Inflammatory macrophage (primary cell): ENCODE measurements around the gene SH3BP4.
"Not testable (repeated sequence)": the region's sequence is repeated elsewhere in the genome, so short reads cannot be mapped to it uniquely, and the experiment has no call there.

Source experiments
- DNase-seq, 2 donors: peaks; one replicate each; pipeline ENCODE4 v3.0.0-alpha.2; 2020 to 2022

Gene SH3BP4

DNA sequence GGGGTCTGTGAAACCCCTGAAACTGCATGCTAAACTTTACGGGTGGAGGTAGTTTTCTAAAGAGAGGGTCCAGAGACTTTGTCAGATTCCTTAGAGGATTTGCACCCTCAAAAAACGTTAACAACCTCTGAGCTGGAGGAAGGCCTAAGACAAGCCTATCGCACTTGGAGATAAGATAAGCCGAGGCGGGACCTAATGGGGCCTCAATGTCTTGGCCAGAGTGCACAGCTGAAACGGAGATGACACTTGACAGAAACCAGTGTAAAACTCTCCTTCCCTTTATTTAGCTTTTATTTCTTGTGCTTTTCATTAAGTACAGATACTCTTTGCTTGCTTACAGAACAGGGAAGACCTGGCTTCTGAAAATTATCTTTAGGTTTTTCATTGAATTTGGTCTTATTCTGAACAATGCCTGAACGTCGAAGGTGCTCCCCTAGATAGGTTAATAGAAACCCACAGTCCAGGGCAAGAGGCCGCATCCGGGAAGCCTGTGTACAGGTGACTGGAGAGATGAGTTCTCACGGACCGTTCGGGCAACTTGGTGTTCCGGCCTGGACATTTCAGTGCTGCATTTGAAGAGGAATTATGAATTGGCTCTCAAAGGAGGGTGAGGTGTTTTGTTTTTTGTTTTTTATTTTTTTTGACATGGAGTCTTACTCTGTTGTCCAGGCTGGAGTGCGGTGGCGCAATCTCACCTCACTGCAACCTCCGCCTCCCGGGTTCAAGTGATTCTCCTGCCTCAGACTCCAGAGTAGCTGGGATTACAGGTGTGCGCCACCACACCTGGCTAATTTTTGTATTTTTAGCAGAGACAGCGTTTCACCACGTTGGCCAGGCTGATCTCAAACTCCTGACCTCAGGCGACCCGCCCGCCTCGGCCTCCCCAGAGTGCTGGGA, 49.7 kb downstream of the SH3BP4 start:
- no peak for DNase-seq

DNA sequence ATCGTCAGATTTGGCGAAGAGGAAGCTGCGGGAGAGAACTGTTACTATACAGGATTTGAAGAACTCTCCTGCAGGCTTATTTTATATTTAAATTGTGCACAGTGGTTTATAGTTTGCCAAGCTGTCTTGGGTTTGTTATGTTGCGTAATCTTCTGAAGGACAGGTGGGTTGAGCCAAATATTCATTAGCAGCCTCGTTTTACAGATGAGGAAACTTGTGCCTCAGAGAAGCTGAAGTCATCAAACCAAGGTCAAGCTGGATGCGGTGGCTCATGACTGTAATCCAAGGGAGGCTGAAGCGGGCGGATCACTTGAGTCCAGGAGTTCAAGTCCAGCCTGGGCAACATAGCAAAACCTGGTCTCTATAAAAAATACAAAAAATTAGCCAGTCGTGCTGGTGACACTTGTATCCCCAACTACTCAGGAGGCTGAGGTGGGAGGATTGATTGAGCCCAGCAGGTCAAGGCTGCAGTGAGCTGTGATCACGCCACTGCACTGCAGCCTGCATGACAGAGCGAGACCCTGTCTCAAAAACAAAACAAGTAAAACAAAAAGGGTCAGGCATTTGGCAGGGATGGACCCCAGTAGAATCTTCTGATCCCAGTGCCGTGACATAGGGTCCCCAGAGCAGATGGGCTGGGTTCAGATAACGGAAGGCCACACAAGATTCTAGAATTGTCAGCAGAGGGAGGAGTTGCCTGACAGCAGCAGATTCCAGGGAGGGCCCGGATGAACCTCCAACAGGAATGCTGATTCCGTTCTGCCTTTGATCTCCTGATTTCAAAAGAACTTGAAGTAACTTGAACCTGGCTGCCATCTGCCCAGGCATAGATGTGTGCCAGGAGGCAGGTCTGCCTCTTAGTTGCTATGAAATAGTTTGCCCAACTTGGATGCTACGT, 50.6 kb downstream of the SH3BP4 start:
- peak; percentile 6 to 18 for DNase-seq

DNA sequence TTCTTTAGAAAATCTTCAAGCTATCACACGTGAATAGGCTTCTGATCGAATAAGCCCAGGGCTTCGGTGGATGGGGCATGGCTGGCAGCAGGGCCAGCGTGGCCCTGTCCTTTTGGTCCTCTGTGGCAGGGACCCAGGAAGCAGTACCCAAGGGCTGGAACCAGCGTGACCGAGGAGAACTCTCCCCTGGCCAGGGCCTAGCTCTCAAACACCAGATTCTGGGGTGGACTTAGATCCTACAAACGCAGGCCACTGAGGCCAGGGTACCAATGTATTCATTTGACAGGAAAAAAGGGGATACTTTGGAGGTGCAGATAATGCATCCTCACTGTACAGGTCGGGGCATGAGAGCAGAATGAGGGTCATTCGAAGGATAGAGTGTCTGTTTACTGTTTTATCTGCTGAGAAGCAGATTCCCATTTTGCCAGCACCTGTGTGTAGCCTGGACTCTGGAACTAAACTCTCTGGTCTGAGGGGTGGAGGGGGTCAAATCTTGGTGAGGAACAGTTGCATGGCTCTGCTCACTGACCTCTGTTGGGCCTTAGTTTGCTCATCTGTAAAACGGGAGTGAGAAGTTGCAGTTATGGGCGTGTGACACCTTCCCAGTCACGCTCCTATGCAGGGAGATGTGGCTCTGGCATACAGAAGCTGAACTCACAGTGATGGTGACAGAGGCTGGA, 51.4 kb downstream of the SH3BP4 start:
- DNase-seq, result no peak

DNA sequence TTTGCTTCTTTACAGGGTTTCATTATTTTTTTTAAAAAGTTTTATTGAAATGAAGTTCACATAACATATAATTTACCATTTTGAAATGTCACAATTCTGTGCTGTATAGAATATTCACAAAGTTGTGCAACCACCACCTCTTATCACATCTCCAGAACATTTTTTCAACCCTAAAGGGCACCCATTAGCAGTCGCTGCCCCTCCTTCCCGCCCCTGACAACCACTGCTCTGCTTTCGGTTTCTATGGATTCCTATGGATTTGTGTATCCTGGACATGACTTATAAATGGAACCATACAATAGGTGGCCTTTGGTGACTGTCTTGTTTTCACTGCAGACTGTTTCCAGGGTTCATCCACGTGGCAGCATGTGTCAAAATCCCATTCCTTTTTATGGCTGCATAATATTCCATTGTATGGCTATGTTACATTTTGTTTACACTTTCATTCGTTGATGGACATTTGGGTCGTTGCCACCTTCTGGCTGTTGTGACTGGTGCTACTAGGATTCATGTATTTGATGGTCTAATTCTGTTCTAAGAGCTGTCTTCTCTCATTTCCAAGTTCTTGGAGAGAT, 52.6 kb downstream of the SH3BP4 start:
- DNase-seq, result no peak

DNA sequence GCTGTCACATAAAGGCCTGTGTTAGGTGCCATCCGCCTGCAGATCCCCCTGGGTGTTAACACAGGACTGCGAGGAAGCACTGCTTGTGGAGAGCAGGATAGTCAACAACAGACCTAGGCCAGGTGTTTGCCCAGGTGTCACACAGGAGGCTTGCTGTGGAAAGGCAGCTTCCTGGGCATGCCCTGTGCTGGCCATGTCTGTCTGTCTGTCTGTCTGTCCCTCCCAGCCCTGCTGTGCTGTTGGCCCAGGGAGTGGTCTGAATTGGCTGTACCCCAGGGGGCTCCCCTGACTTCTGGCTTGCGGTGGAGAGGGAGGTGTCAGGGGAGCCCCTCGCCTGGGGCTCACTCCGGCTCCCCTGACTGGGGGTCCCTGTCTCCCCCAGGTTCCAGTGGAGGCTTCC, 53.2 kb downstream of the SH3BP4 start:
- DNase-seq, result no peak

DNA sequence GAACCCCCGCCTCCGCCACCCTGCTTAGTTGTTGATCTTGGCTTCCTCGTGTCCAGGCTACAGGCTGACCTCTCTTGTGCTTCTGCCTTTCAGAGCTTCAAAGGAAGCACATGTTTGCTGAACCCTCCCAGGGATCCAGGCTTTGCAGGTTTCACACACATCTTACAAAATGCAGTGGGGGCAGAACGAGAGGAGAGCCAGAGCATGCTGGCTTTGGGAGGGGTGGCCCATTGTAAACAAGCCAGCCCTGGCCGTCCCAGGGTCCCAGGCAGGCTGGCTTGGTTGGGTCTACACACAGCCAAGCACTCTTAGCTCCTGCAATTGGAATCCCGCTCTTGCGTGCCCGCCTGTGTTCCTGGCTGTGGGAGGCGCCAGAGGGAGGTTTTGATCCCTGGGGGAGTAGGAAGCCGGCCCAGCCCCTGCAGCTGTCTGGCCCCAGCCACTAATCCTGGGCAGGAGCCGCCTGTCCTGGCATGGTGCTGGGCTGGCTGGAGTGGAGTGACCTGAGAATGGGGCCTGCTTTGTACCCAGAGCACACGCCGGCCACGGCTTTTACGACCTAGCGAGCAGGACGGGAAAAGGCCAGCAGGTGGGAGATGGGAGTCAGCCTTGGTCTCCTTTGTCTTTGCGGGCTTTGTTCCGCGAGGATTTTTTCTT, 53.9 kb downstream of the SH3BP4 start:
- DNase-seq, result no peak

DNA sequence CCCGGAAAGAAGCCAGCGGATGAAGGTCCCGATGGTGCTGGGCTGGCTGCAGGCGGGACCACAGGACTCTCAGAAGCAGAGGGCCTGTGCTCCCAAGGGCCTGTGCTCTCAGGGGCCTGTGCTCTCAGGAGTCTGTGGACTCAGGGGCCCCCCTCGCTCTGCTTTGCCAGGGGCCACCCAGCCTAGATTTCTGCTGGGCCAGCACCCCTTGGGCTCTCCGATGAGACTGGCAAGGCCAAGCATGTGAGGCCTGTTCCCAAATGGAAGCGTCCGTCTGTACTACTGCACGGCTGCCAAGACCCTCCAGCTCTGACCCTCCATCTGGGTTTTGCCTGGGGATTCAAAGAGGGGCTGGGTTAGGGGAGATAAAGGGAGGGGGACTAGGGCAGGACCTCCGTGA, 54.6 kb downstream of the SH3BP4 start:
- DNase-seq, result no peak

DNA sequence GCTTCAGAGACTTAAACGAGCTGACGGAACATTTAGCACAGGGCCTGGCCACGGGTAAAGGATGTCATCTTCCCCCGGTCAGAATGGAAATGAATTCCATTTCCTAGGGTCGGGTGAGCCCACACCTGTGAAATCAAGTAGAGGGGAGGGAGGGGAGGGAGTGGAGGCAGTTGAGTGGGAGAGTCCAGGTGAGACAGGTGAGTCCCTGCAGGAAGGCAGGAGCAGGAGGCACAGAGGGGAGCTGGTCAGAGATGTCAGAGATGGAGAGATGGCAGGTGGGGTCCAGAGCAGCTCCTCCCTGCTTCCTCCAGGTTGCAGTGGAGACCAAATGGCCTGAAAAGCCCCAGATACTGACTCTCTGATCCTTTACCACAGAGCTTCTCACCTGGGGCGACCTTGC, 55.2 kb downstream of the SH3BP4 start:
- no peak for DNase-seq

DNA sequence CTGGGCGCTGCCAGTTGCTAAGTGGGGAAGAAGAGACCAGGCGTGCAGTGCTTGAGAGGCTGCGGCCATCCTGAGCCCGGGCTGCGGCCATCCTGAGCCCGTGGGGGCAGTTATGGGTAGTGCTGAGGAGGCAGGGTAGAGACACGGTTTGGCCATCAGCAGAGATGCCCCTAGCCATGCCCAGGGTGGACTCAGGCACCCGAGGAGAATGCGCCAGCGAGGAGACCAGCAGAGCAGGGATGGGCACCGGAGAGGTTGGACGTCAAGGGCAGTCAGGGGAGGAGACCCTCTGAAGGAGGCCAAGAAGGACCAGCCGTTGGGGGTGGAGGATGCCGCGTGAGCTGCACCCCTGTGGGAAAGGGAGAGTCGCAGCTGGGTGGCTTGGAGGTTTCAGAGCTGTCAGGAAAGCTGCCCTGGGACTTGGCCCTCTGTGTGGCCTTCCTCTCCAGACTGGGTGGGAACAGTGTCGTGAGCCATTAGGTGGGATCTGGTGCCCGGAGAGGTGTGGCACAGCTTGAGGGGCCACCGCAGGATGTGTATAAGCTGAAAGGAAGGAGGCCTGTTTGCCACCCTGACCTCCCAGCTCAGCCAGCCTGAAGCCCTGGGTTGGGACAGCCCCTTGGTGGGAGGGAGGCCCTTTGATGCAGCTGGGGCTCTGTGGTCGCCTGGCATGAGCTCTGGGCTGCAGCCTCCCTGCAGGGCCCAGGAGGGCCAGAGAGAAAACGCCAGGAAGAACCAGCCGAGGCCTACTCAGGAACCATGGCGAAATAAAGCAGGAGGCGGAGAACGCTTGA, 56.0 kb downstream of the SH3BP4 start:
- no peak for DNase-seq

DNA sequence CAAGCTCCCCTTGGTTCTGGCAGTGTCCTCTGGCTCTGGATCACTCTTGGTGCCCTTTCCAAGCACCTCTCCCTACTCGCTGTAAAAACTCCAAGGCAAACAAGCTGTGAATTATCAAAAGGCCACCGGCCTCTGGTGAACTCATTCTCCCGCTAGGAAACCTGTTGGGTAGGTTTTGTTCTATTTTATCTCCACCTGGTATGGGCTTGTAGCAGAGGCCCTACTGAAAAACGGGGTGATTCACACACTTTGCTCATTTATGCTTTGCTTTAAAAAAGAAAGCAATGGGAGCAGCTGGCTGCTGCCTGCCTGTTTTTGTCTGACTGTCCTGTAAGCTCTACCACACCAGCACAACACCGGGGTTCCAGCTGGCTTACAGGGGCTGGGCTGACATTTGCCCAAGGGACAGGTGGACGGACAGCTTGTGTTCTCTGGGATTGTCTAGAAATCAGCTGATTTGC, 56.8 kb downstream of the SH3BP4 start:
- DNase-seq, result no peak

DNA sequence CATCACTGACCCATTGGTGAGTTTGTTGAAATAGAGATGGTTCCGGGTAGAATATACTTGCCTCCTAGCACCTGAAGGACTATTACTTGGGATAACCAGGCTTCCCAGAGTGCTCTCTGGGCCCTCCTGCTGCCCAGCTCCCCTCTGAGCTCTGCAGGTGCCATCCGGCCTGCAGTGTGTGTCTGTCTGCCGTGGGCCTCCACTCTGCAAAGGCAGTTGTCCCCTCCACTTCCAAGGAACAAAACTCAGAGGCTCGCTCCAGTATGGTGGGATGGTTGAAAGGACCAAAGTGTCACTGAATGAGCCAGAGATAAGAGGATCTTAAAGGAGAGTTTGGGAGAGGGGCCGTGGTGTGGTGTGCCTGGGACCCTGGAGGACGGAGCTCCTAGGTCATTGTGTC, 57.3 kb downstream of the SH3BP4 start:
- no peak for DNase-seq

DNA sequence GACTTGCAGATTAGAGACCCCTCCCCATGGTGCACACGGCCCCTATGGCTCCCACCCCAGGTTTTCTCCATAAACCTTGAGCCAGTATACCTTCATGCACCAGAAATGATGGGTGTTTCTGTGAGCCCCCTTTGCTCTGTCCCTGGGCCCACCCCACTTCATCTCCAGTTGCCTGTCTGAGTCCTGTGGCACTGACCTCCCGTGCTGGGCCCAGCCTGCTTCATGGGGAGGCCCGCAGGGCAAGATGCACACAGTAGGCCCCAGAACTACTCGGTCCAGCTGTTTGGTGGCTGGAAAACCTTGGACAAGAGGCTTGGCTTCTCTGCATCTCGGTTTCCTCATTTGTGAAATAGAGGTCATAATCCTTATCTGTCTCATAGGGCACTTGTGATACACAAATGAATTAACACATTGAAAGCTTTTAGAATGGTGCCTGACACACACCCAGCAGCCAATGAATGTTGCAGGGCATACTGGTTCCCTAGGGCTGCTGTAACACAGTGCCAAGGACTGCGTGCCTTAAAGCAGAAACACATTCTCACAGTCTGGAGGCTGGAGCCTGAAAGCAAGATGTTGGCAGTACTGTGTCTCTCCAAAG, 58.4 kb downstream of the SH3BP4 start:
- DNase-seq, result no peak

DNA sequence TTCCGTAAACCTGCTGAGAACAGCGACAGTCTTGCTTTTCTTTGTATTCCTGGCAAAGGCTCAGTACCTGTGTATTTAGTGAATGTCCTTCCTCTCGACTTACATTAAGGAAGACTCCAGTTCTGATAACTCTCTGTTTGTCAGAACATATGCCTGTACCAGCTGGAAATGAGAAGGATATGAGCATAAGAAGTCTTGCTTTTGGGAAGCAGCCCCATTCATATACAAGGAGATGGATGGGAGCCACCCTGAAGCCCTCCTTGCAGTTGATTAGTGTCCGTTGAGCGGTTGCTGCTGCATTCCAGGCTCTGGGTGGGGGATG, 59.8 kb downstream of the SH3BP4 start:
- no peak for DNase-seq

DNA sequence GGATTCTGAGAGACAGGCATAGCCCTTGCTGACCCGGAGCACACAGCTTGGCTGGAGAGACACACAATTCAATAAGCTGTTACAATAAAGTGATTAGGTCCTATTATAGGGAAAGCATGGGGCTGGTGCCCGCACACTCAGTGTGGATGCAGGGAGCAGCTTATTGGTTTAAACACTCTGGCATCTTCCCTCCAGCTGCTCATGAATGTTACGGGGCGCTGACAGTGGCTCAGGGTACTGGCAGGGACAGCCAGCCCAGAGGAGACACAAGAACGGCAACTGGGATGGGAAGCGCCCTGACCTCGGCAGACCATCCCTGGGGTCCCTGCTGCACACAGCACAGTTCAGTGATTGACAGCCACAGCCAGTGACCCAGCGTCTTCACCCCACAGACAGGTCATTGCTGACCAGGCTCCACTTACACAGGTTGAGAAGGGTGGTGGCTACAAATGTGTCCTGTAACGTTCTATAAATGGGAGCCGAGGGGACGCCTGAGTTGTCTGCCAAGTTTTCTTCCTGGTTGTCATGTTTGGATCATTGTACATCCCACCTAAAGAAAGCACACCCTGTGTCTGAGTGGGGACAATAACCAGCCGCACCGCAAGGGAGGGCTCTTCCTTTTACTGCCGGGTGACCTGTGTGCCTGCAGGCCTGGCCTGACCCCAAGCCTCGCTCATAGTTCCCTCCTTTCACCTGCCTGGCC, 60.3 kb downstream of the SH3BP4 start:
- DNase-seq, result no peak

DNA sequence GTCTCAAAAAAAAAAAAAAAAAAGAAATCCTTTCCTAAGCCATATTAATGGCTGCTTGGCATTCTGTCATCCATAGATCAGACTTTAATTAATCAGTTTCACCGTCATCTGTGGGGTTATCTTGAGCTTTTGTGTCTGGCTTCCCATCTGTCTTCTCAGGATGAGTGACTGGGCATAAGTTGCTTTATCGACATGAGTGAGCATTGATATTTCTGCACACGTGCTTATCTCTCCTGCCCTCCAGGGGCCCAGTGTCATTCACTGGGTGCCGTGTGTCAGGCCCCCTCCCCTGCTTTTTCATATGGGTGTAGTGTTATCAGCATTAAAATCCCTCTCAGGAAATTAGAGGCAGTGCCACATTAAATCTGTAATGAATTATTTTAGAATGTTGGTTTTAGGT, 65.6 kb downstream of the SH3BP4 start:
- DNase-seq, result no peak

DNA sequence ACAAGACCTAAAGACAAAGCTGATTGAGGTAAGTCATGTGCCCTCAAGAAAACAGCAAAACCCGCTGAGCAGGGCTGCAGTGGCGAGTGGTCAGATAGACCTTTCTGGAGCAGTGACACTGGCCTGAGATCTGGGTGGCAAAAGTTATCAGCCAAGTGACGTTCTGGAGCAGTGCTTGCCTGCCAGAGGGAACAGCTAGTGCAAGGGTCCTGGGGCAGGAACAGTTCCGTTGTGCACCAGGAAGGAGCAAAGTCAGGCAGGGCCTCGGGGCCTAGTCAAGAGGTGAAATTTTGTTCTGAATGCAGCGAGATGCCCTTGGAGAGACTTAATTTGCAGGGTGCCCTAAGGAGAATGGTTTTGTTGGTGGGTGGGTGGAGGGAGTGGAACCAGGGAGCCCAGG, 67.0 kb downstream of the SH3BP4 start:
- no peak for DNase-seq

DNA sequence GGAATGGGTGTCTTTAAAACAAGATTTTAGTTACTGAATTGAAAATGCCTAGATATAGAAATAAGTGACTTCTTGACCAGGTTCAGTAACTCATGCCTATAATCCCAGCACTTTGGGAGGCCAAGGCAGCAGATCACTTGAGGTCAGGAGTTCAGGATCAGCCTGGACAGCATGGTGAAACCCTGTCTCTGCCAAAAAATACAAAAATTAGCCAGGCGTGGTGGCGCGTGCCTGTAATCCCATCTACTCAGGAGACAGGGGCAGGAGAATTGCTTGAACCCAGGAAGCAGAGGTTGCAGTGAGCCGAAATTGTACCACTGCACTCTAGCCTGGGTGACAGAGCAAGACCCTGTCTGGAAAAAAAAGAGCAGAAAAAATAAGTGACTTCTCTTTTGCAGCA, 68.3 kb downstream of the SH3BP4 start:
- DNase-seq, result not testable (repeated sequence)

DNA sequence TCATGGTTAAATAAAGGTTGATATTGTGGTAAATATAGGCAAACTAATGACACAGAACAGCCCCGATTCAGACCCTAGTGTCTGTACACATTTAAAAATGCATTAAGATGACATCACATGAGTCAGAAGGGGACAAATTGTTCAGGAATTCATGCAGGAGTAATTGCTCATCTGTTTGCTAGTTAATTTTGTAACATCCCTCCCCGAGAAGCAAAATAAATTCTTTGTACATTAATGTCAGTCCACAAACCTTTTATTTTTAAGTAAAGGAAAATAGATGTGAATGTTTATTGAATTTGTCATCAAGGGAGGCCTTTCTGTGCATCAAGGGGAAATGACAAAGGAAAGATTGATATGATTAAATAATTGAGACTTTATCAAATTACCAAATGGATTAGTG, 69.9 kb downstream of the SH3BP4 start:
- no peak for DNase-seq

DNA sequence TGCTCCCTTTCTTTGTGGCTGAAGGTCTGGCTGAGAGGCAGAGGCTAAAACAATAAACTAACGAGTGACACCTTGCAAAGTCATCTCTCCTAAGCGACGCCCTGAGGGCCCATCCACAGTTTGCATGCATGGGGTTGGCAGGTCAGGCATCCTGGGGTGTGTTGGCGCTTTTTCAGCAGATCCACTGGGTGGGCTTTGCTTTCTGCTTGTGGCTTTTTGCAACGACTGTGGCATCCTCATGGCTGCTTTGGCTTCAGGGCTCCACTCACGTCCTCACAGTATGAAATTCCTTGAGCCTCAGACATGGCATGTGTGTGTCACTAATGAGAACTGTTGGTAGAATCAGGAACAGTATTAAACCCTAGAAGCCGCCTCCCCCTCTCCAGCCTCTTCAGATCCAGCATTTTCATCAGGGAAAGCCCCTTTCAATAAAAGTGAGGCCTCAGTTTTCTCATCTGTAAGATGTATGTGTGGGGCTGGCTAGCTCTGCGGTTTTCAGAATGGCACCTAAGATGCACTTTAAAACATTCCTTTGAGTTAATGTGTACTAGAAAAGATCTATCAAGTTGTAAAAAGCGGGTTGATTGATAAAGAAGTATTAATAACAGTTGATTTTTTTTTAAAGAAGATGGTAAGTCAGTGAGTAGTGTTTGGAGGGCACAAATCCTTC, 72.5 kb downstream of the SH3BP4 start:
- DNase-seq, result no peak
